ENCODE data around the gene NME3.

Gene NME3

DNA sequence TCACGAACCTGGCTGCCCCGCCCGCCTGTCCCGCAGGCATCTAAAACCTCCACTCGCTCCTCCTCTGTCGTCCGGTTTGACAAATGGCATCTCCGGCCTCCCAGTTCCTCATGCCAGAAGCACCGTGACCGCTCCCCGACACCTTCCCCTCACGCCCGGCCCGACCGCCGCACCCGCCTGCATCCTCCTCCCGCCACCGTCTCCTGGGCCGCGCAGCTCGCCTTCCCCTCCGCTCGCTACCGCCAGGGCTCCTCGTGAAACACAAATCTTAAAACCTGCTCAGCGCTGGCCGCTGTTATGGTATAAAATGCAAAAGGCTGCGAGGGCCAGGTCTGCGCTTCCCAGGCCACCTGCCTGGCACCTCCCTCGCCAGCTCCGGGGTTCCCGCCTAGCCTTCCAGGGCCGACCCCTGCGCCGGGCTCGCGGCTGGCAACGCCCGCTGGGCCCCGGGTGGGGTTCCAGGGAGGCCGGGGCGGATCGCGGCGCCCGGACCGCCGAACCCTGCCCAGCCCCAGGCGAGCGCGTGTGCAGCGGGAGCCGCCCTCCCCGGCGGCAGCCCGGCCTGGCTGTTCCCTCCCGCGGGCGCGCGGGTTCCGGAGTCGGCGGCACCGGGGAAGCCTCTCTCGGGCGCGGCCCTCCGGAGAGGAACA, 10.5 kb upstream of the NME3 start:
- in situ Hi-C loops (cut with HindIII; ENCODE audit: low sequenced_read_pairs), result no loop called here

GRCh38 chr16:1781254-1781653, 9.9 kb upstream of the NME3 start:
- in situ Hi-C loops (cut with HindIII; ENCODE audit: low sequenced_read_pairs), result no loop called here

DNA sequence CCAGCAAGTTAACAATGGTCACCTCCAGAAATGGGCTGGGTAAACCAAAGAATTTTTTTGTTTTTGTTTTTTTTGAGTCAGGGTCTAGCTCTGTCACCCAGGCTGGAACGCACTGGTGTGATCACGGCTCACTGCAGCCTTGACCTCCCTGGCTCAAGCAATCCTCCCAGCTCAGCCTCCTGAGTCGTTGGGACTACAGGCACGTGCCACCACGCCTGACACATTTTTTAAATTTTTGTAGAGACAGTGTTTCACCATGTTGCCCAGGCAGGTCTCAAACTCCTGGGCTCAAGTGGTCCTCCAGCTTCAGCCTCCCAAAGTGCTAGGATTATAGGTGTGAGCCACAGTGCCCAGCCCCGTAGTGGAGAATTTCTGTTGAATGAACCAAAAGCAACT, 9.3 kb upstream of the NME3 start:
- in situ Hi-C loops (cut with HindIII; ENCODE audit: low sequenced_read_pairs), result no loop called here

DNA sequence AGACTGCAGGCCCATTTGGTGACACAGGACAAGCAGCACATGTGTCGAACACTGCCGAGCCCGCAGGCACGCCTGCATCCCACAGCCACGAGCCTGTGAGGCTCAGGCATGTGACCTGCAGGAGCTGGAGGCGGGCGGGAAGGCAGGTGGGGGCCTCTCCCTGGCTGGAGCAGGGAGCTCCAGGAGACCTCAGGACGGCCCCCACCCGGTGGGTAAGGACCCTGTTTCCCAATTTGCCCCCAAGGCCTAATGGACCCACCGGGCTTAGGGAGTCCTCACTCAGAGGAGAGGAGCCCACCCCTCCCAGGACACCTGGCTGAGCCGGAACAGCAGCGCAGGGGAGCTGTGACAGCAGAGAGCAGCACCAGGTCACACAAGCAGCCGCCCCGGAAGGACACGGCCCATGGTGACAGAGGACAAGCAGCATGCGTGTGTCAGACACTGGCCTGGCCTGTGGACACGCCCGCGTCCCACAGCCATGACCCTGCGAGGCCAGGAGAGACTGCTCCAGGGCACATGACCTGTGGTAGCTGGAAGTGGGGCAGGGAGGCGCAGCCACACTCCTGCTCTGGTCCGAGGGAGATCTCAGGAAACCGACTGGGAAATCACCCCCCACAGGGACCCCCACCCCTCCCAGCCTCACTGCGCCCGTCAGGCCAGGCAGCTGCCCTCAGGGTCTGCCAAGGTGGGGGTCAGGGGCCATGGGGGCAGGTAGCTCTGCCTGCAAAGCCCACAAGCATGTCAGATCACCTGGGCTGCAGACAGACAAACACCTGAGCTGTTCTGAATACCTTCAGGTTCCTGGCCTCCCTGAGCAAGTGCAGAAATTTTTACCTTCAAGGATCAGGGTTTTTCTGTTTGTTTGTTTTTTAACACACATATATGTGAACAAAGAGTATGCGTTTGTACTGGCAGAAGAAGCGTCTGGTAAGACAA, 8.7 kb upstream of the NME3 start:
- in situ Hi-C loops (cut with HindIII; ENCODE audit: low sequenced_read_pairs), result no loop called here

DNA sequence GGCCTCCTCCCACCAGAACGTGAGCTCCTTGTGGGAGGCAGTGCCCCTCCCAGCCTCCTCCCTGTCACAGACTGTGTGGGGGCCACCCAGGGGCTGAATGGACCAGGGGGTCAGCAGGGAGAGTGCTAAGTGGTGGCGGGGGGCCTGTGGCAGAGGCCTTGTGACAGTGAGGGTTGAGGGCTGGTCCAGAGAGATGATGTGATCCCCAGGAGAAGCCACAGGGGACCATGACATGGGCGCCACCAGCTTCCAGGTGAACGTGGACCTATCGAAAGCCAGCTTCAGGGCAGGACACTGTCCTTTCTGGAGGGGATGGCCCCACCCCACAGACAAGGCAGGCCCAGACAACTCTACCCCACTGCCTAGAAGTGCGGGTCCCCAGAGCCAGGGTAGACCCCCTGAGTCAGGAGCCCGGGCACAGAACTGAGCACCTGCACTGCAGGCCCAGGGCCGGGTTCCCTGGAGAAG, 7.9 kb upstream of the NME3 start:
- in situ Hi-C loops (cut with HindIII; ENCODE audit: low sequenced_read_pairs), result no loop called here

DNA sequence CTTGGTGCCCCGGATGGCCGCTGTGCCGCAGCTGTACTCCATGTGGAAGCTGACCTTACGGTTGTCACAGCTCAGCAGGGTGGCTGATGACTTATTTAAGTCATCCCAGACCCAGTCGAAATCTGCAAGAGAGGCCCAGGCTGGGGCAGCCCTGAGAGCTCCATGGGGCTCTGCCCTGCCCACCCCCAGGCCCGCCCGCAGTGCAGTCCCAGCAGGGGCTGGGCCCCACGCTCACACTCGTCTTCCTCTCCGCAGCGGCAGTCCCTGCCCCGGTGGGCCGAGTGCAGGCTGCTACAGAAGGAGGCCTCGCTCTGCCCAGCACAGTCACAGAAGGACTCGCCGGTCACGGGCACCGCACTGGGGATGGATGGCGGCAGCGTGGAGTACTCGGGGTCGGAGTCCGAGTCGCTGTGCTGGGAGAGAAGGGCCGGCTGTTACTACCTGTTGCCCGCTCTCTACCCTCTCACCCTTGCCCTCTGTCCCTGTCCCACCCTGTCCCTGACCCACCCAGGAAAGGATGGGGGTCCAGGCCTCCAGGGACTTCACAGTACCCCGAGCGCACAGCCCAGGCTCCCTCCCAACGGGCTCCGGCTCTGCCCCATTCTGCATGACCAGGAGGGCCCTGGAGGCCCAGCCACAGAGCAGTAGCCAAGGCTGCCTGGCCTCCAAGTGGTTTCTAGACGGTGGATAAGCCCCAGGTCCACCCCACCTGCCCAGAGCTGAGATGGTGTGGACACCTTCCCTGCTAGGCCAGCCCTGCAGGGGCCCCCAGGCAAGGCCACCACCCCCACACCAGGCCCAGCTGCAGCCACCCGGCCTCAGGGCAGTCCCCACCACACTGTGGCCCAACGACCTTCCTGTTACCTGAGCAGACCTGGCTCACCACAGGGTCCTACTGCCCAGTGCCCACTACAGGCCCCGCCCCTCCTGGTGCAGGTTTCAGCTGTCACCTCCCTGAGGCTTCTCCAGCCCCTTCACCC, 7.1 kb upstream of the NME3 start:
- in situ Hi-C loops (cut with HindIII; ENCODE audit: low sequenced_read_pairs), result no loop called here

DNA sequence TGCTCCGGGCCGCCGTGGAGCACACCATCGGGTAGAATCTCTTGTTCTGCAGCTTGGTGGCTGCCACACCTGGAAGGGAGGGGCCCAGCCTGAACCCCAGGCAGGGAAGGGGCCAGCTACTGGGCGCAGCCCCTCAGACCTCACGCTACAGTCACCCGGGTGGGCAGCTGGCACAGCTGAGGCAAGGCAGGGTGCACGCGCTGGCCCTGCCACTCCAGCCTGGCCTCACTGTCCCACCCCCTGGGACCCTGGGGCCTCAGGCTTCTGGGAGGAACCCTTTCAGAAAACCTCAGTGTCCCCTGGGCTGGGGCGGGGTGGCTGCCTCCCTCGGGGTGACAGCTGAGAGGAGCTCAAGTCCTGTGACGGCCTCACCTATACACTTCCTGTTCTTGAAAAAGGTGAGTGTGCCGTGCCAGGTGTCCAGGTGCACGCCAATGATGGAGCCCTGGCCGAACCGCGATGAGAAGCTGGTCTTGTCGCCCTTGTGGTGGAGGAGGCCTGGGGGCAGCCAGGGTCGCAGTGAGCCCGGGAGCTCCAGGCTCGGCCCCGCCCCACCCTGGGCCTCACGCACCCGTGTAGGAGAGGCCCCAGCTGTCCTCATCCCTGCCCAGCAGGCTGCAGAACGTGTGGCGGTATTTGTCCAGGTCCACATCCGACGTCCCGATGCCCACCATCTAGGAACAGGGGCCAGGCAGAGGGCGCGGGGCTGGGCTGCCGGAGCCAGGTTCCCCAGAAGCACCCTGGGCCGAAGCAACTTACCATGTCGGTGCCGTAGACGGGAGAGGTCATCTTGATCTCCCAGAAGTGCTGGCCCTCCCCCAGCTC, 6.2 kb upstream of the NME3 start:
- in situ Hi-C loops (cut with HindIII; ENCODE audit: low sequenced_read_pairs), result no loop called here

DNA sequence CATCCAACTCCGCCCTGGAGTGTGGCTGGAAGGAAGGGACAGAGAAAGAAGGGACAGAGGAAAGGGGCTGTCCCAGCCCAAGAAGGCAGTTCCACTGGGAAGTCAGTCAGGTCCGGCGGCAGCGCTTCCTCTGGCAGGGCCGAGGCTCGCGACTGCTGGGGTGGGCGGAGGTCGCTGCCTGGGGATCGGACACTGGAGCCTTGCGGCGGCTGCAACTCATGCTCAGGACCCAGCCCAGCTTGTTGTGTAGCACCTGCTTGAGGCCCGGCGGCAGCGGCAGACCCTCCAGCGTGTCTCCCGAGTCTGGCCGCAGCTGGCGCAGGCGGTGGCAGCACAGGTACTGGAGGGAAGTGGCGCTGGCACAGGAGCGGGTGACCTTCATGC, 5.6 kb upstream of the NME3 start:
- in situ Hi-C loops (cut with HindIII; ENCODE audit: low sequenced_read_pairs), result no loop called here

GRCh38 chr16:1776672-1776955, 5.3 kb upstream of the NME3 start:
- in situ Hi-C loops (cut with HindIII; ENCODE audit: low sequenced_read_pairs), result no loop called here

- in situ Hi-C loops (cut with HindIII; ENCODE audit: low sequenced_read_pairs), result no loop called here
Measured at GRCh38 chr16:1775846-1776671, 4.7 kb upstream of the NME3 start.

GRCh38 chr16:1775006-1775845, 3.9 kb upstream of the NME3 start:
- in situ Hi-C loops (cut with HindIII; ENCODE audit: low sequenced_read_pairs), result no loop called here

DNA sequence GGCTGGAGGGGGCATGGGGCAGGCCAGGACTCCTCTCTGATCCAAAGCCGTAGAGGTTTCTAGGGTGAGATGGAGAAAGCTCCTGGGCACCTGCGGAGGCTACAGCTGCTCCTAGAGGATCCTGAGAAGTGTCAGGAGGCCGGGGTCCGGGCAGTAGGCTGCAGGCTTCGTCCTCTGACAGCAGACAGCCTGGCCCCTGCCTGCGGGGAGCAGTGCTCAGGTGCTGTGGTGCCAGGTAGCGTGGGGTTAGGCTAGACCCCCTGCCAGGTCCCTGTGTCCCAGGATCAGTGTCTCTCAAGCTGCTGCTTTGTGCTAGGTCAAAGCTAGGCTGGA, 3.1 kb upstream of the NME3 start:
- in situ Hi-C loops (cut with HindIII; ENCODE audit: low sequenced_read_pairs), result no loop called here

- in situ Hi-C loops (cut with HindIII; ENCODE audit: low sequenced_read_pairs), result no loop called here
Measured at GRCh38 chr16:1773703-1774447, 2.5 kb upstream of the NME3 start.

- in situ Hi-C loops (cut with HindIII; ENCODE audit: low sequenced_read_pairs), result no loop called here
Measured at GRCh38 chr16:1772908-1773702, 1.8 kb upstream of the NME3 start, which contains the start of gene MRPS34. Gene MRPS34, minus strand, starts transcription at chr16:1773134. Its CDS starts 15 bp downstream, at chr16:1773119.

DNA sequence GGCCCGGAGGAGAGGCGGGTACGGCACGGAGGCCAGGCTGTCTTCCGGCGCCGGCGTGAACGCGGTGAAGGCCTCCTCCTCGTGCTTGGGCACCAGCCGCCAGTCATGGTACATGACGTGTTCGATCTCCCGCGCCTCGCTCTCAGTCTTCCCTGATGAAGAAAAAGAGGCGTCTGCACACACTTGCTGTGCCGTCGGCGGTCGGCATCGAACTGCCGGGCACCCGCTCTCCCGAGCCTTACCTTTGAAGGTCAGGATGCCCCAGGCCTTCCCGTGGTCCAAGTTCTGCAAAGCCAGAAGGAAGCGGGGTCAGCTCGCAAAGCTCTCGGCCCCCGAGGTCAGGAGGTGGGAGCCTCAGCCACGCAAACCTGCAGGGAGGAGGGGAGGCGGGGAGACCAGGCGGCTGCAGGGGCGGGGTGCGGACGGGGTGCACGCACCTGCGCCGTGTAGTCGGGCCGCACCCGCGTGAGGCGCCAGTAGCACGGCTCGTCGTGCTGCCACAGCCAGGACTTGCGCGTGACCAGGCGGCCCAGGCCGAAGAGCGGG, 1.1 kb upstream of the NME3 start, which contains the start of gene EME2:
EME2 (plus strand) TSS at position 449 of the 546 bp plus-strand sequence. CDS start 418 bp downstream, outside the sequence.
- in situ Hi-C loops (cut with HindIII; ENCODE audit: low sequenced_read_pairs), result no loop called here

DNA sequence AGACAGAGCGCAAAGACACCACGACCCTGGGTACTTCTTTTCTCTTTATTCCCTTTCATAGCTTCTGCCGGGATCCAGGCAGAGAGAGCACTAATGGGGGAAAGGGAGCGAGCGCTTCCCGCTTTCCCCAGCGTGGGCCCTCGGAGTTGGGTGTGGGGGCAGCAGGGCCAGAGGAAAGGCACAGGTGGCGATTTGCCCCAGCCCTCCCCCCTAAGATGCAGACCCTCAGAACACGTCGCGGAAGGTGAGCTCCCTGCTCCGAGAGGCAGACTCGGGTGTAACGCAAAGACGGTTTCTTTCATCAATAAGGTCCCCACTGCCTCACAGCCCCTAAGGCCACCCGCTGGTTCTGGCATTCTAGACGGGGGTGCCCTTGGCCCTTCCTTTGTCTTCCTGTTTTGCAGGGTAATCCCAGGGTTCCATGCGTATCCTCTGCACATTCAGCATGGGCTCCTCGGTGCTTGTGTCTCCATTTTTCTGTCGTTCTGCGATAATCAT, 570 bp upstream of the NME3 start:
- in situ Hi-C loops (cut with HindIII; ENCODE audit: low sequenced_read_pairs), result no loop called here

Data from DLD1 (cell line).